DOHH2 (cell line): Measurements from ENCODE around the gene SAT1.

Source experiments
- H3F3A ChIP-seq: fragments of 200-600 bp; sonication (generic), shearing (Covaris generic); 2 replicates; pipeline ENCODE4 v1.6.0; 2016; ENCODE audit warnings: antibody characterized with exemption, mild to moderate bottlenecking; ENCODE audit not compliant: control insufficient read depth, insufficient read depth
- H3K27ac ChIP-seq: fragments of 200-600 bp; sonication (generic); 2 replicates; pipeline ENCODE4 v1.5.1; 2014; ENCODE audit warnings: low read depth, mild to moderate bottlenecking, low read length, moderate library complexity
- H3K27me3 ChIP-seq: fragments of 200-600 bp; sonication (generic); 2 replicates; pipeline ENCODE4 v1.6.1; 2014; ENCODE audit warnings: mild to moderate bottlenecking, low read length, mixed read lengths; ENCODE audit not compliant: control insufficient read depth
- H3K36me3 ChIP-seq: fragments of 200-600 bp; sonication (generic); 2 replicates; pipeline ENCODE4 v1.6.1; 2014; ENCODE audit warnings: mild to moderate bottlenecking, low read length, moderate library complexity, mixed read lengths; ENCODE audit not compliant: control insufficient read depth
- H3K4me1 ChIP-seq: fragments of 200-600 bp; sonication (generic); 2 replicates; pipeline ENCODE4 v1.6.1; 2014; ENCODE audit warnings: mild to moderate bottlenecking, low read length, mixed read lengths; ENCODE audit not compliant: control insufficient read depth
- H3K4me2 ChIP-seq: fragments of 200-600 bp; sonication (generic); 2 replicates; pipeline ENCODE4 v1.6.0; 2014; ENCODE audit warnings: mild to moderate bottlenecking, low read length, moderate library complexity
- H3K4me3 ChIP-seq: fragments of 200-600 bp; sonication (generic); 2 replicates; pipeline ENCODE4 v1.5.1; 2014; ENCODE audit warnings: mild to moderate bottlenecking, low read length, mixed read lengths
- H3K79me2 ChIP-seq: fragments of 200-600 bp; sonication (generic); 2 replicates; pipeline ENCODE4 v1.6.1; 2014; ENCODE audit warnings: mild to moderate bottlenecking, low read length, mixed read lengths; ENCODE audit not compliant: control insufficient read depth
- H3K9me2 ChIP-seq: fragments of 200-600 bp; sonication (generic); replicated peaks from 2 replicates; pipeline ENCODE4 v1.6.1; 2014; ENCODE audit warnings: mild to moderate bottlenecking, low read length, mixed read lengths; ENCODE audit not compliant: control insufficient read depth
- H3K9me3 ChIP-seq: fragments of 200-600 bp; sonication (generic); 2 replicates; pipeline ENCODE4 v1.6.1; 2014; ENCODE audit warnings: antibody characterized with exemption, low read length, mixed read lengths; ENCODE audit not compliant: control insufficient read depth, insufficient read depth
- H4K20me1 ChIP-seq: fragments of 200-600 bp; sonication (generic); 2 replicates; pipeline ENCODE4 v1.6.0; 2014; ENCODE audit warnings: low read depth, mild to moderate bottlenecking, antibody characterized with exemption, low read length, moderate library complexity; ENCODE audit not compliant: control insufficient read depth, insufficient read depth
- EZH2phosphoT487 ChIP-seq: fragments of 200-600 bp; sonication (generic); IDR thresholded peaks from 2 replicates; pipeline ENCODE4 v1.6.1; 2017; ENCODE audit warnings: borderline replicate concordance, mild to moderate bottlenecking, antibody characterized with exemption, low read length, moderate library complexity, mixed read lengths
- TF ChIP-seq, protein P1 (sequence below): fragments of 200-600 bp; sonication (generic); IDR thresholded peaks from one replicate; pipeline ENCODE4 v1.5.1; 2014; ENCODE audit warnings: antibody characterized with exemption, mild to moderate bottlenecking, low read depth, low read length; ENCODE audit not compliant: poor library complexity, severe bottlenecking

Gene SAT1

DNA sequence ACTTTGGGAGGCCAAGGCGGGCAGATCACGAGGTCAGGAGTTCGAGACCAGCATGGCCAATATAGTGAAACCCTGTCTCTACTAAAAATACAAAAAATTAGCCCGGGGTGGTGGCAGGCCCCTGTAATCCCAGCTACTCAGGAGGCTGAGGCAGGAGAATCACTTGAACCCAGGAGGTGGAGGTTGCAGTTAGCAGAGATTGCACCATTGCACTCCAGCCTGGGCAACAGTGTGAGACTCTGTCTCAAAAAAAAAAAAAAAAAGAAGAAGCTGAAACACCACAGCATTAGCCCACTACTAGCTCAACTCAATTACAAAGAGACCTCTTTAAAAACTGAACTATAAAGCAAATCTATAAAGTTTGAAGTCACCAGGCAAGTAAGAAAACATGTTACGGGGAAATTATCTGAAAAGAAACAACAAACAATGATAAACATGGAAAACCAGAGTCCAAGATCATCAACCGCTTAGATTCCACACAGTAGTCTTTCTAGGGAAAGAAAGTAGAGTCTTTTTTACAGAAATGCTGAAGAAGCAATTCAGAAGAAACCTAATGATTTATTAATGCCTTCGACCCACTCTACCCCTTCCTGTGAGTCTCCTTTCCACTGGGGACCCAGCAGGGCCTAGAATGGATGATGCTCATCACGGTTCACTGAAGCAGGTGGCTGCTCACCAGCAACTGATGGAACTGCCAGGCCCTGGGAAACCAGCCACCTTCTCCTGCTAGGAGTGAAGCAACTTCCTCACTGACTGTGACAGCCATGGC is 6.6 kb downstream of the SAT1 start:
- TF ChIP-seq, protein P1, sequence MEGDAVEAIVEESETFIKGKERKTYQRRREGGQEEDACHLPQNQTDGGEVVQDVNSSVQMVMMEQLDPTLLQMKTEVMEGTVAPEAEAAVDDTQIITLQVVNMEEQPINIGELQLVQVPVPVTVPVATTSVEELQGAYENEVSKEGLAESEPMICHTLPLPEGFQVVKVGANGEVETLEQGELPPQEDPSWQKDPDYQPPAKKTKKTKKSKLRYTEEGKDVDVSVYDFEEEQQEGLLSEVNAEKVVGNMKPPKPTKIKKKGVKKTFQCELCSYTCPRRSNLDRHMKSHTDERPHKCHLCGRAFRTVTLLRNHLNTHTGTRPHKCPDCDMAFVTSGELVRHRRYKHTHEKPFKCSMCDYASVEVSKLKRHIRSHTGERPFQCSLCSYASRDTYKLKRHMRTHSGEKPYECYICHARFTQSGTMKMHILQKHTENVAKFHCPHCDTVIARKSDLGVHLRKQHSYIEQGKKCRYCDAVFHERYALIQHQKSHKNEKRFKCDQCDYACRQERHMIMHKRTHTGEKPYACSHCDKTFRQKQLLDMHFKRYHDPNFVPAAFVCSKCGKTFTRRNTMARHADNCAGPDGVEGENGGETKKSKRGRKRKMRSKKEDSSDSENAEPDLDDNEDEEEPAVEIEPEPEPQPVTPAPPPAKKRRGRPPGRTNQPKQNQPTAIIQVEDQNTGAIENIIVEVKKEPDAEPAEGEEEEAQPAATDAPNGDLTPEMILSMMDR = no peak
- TF ChIP-seq EZH2phosphoT487 = no peak

GRCh38 chrX:23790155-23790497 is 7.2 kb downstream of the SAT1 start:
- no peaks in the 10 kb centered on the region for H3K27me3 ChIP-seq
- peaks cover 3% of the 10 kb centered on the region for H4K20me1 ChIP-seq
- H3K79me2 ChIP-seq = peaks cover 2% of the 10 kb centered on the region
- peaks cover 10% of the 10 kb centered on the region for H3F3A ChIP-seq
- H3K9me3 ChIP-seq = no peaks in the 10 kb centered on the region
- no peak overlapping the region for H3K4me3 ChIP-seq
- H3K4me2 ChIP-seq = no peak overlapping the region
- no peaks in the 10 kb centered on the region for H3K9me2 ChIP-seq
- peaks cover 11% of the 10 kb centered on the region for H3K36me3 ChIP-seq
- TF ChIP-seq, protein P1 = no peak
- TF ChIP-seq EZH2phosphoT487 = no peak
- no peak overlapping the region for H3K27ac ChIP-seq
- peaks cover 9% of the 10 kb centered on the region for H3K4me1 ChIP-seq

More for the DNA sequence above, 6.6 kb downstream of the SAT1 start:
- H3F3A ChIP-seq = peaks cover 13% of the 10 kb centered on the region
- H3K36me3 ChIP-seq = peaks cover 17% of the 10 kb centered on the region
- H4K20me1 ChIP-seq = peaks cover 7% of the 10 kb centered on the region
- H3K27ac ChIP-seq = no peak overlapping the region
- no peaks in the 10 kb centered on the region for H3K9me2 ChIP-seq
- H3K4me3 ChIP-seq = no peak overlapping the region
- no peaks in the 10 kb centered on the region for H3K9me3 ChIP-seq
- no peaks in the 10 kb centered on the region for H3K27me3 ChIP-seq
- peaks cover 8% of the 10 kb centered on the region for H3K79me2 ChIP-seq
- H3K4me1 ChIP-seq = peaks cover 15% of the 10 kb centered on the region
- H3K4me2 ChIP-seq = no peak overlapping the region

DNA sequence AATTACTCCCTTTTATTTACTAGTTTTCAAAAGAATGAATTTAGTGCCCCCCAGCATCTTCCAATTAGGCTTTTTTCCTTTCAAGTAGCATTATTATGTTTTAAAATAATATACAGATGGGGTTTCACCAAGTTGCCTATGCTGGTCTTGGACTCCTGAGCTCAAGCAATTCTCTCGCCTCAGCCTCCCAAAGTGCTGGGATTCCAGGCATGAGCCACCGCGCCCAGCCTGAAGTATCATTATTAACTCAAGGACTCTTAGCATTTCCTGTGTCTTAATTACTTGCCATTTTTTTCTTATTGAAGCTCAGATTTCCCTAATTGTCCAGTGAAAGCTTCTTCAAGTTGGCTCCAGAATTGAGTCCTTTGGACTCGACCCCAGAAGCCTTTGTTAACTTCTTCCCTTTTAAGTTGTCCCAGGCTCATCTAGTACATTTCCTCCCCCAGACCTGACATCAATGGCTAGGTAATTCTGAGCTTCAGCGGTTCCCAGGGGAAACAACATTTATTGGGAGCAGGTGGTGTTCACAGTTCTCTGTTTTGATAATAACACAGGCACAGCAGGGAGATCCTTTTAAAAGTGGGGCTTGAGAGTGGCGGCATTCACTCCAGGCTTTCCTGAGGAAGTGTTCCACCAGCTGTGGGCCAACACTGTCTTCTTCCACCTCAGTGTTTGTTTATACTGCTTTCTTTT is 10.0 kb downstream of the SAT1 start:
- H3K9me3 ChIP-seq = no peaks in the 10 kb centered on the region
- TF ChIP-seq EZH2phosphoT487 = no peak
- TF ChIP-seq, protein P1 = no peak
- no peak overlapping the region for H3K4me3 ChIP-seq
- H3K36me3 ChIP-seq = no peaks in the 10 kb centered on the region
- H3K9me2 ChIP-seq = no peaks in the 10 kb centered on the region
- H3K27ac ChIP-seq = no peak overlapping the region
- no peak overlapping the region for H3K4me2 ChIP-seq
- H3K4me1 ChIP-seq = peaks cover 6% of the 10 kb centered on the region
- no peaks in the 10 kb centered on the region for H3K27me3 ChIP-seq
- H4K20me1 ChIP-seq = no peaks in the 10 kb centered on the region
- H3F3A ChIP-seq = 0 out of 2 replicates have a peak, but pooled peaks cover 4% of the 10 kb centered on the region
- no peaks in the 10 kb centered on the region for H3K79me2 ChIP-seq
